GM12864 (cell line): Measurements from ENCODE around the gene MB.

Experiments
- DNase-seq: peaks from one replicate; pipeline ENCODE4 v3.0.0-alpha.2; 2011; ENCODE audit warnings: low read depth
- H3K4me3 ChIP-seq: 2 replicates; pipeline ENCODE4 v1.5.1; 2011; ENCODE audit warnings: mild to moderate bottlenecking, low read depth, low read length, control low read depth
- TF ChIP-seq, protein P1 (sequence below): IDR thresholded peaks from 2 replicates; pipeline ENCODE4 v1.5.1; 2011; ENCODE audit warnings: low read depth, mild to moderate bottlenecking, moderate library complexity, low read length, control low read depth, inconsistent platforms; ENCODE audit errors: missing control alignments

MB gene

GRCh38 chr22:35648066-35649025, 31.2 kb upstream of the MB start, which contains the start of gene APOL6:
Gene APOL6 (plus strand): TSS chr22:35648446. CDS start chr22:35656426, 7,980 bp downstream.
- H3K4me3 ChIP-seq = peak within 1 kb of the TSS; percentile 79
- TF ChIP-seq, protein P1, sequence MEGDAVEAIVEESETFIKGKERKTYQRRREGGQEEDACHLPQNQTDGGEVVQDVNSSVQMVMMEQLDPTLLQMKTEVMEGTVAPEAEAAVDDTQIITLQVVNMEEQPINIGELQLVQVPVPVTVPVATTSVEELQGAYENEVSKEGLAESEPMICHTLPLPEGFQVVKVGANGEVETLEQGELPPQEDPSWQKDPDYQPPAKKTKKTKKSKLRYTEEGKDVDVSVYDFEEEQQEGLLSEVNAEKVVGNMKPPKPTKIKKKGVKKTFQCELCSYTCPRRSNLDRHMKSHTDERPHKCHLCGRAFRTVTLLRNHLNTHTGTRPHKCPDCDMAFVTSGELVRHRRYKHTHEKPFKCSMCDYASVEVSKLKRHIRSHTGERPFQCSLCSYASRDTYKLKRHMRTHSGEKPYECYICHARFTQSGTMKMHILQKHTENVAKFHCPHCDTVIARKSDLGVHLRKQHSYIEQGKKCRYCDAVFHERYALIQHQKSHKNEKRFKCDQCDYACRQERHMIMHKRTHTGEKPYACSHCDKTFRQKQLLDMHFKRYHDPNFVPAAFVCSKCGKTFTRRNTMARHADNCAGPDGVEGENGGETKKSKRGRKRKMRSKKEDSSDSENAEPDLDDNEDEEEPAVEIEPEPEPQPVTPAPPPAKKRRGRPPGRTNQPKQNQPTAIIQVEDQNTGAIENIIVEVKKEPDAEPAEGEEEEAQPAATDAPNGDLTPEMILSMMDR = no peak
- DNase-seq = peak; percentile 65

DNA sequence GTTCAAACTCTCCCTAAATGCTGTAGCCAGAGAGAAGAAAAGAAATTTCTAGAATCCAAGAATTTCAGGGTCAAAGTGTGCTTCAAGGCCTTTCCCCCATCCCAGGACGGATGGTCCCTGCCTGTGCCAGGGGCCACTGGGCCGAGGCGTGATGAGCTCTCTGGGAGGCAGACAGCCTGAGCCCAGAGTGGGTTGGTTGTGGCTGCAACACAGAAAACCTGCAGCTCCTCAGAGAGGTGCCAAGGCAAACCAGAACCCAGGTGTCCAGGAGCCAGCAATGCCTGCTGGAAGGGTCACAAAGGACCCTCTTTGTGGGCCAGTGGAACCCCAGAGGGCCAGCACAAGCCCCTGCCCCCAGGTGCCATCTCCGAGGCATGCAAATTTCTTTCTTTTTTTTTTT, 28.5 kb upstream of the MB start:
- DNase-seq = no peak
- H3K4me3 ChIP-seq = no peak overlapping the region
- TF ChIP-seq, protein P1 = no peak

- no peak overlapping the region for H3K4me3 ChIP-seq
- TF ChIP-seq, protein P1 = no peak
- DNase-seq = no peak
Observed at GRCh38 chr22:35643991-35644390, 26.9 kb upstream of the MB start.

- DNase-seq = no peak
- H3K4me3 ChIP-seq = no peak overlapping the region
- TF ChIP-seq, protein P1 = no peak
Observed at GRCh38 chr22:35642305-35642741, 25.2 kb upstream of the MB start.

- no peak for DNase-seq
- no peak overlapping the region for H3K4me3 ChIP-seq
- TF ChIP-seq, protein P1 = no peak
Observed at GRCh38 chr22:35641494-35642120, 24.5 kb upstream of the MB start.

DNA sequence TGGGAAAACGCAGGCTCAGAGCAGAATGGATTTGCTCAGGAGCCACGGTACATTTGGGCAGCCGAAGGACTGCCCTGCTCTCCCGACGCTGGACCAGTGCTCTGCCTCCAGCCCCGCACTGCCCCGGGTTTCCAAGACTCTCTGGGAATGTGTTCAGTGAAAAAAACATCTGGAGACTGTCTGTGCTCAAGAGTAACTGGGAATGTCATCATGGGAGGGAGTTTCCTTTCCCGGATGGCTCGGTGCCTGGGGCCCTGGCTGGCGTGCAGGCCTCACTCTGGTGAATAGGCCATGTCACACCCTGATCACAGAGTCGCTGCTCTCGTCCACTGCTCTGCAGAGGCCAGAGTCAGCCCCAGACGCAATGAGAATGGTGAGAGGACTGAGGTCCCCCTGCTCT, 21.3 kb upstream of the MB start:
- no peak overlapping the region for H3K4me3 ChIP-seq
- TF ChIP-seq, protein P1 = no peak
- DNase-seq = no peak

- H3K4me3 ChIP-seq = no peak overlapping the region
- DNase-seq = no peak
- TF ChIP-seq, protein P1 = no peak
Observed at GRCh38 chr22:35638001-35638400, 20.9 kb upstream of the MB start.
